Body of pancreas (tissue), 4 donors: ENCODE results near the gene DCXR. TPM values are rescaled to one million over a fixed set of nuclear protein-coding genes. Genes with fewer than 3 reads are reported as not detected.

Experiments used
- ATAC-seq: fragments of 150-250 bp; one replicate; pipeline ENCODE4 v1.9.1; 2016
- DNase-seq, 4 donors: peaks; one replicate each; pipeline ENCODE4 v3.0.0-alpha.2; 2019
- H3K27ac ChIP-seq, 4 donors: fragments of 200-600 bp; sonication (generic); 1 replicate in 3 of 4; 2 replicates in 1 of 4; pipeline versions ENCODE4 v1.5.1 to v1.6.1; 2016 to 2019; ENCODE audit warnings: mild to moderate bottlenecking in 1 of 4, mixed read lengths in 1 of 4, moderate library complexity in 1 of 4
- H3K27me3 ChIP-seq, 2 donors: fragments of 200-600 bp; sonication (generic); one replicate each; pipeline ENCODE4 v1.6.0; 2016; ENCODE audit warnings: mild to moderate bottlenecking in 1 of 2
- H3K36me3 ChIP-seq, 2 donors: fragments of 200-600 bp; sonication (generic); replicated peaks in 1 of 2; 2 replicates each; pipeline ENCODE4 v1.5.1; 2016; ENCODE audit warnings: low read depth in 2 of 2; ENCODE audit not compliant: insufficient read depth in 1 of 2
- H3K4me1 ChIP-seq: fragments of 200-600 bp; sonication (generic); one replicate; pipeline ENCODE4 v1.6.0; 2016
- H3K4me3 ChIP-seq, 2 donors: fragments of 200-600 bp; sonication (generic); 1 replicate in 1 of 2; 2 replicates in 1 of 2; pipeline ENCODE4 v1.5.1; 2016 to 2019
- H3K9me3 ChIP-seq, 3 donors: fragments of 200-600 bp; sonication (generic); 1 replicate in 2 of 3; 2 replicates in 1 of 3; pipeline ENCODE4 v1.5.1; 2016
- CTCF ChIP-seq, 7 experiments: fragments of 450-650 bp in 4 of 7; fragments of 200-600 bp in 3 of 7; sonication (generic) in 3 of 7; IDR thresholded peaks; one replicate each; pipeline ENCODE4 v1.5.1; 2016 to 2019; ENCODE audit warnings: antibody characterized with exemption in 7 of 7
- POLR2A ChIP-seq, 3 donors: fragments of 450-650 bp; IDR thresholded peaks; one replicate each; pipeline ENCODE4 v1.6.1; 2016; ENCODE audit warnings: antibody characterized with exemption in 3 of 3, mild to moderate bottlenecking in 2 of 3
- WGBS, 2 donors: methylation state at CpG; one replicate each; pipeline ENCODE4 v1.1.5; 2017; 5-methylcytosine and 5-hydroxymethylcytosine counted together
- intact Hi-C: fragments of 100-400 bp; cut with DNase I; formaldehyde crosslinking; loops from one replicate; pipeline ENCODE4 v1.15.1; 2023
- total RNA-seq, 2 donors: library from RNA; depleted of rRNA; stranded (reverse); fragments of >200 nt; gene quantifications; one replicate each; pipeline ENCODE4 v1.1.0, GENCODE V29; 2016

Gene DCXR
- total RNA-seq, 2 donors from 2014 or later = 82.2 to 205 TPM

DNA sequence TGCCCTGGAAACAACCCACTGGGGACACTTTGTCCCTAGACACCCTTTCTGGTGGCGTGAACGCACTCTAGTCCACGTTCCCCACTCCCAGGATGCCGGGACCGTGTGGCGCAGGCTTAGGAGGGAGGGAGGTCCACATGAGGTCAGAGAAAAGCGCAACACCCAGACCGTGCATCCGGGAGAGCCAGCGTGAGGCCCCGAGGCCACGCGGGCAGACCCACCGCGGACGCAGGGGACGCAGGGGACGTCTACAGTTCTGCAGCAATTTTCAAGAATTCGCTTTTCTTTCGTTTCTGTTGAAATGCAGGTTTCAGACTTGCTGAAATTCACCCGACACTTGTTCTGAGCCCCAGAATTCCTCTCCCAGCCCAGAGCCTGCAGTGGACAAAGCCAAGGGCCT lies 9.4 kb upstream of the DCXR start:
- TF ChIP-seq CTCF (IDR thresholded peaks at IDR 0.05) (no peak), POLR2A (IDR thresholded peaks at IDR 0.05) (no peak)
- WGBS, 2 donors = 92 to 95% methylated on average over 21 of the region's 21 CpGs
- no peak for ATAC-seq
- H3K4me1 ChIP-seq = peaks cover 20% of the 10 kb centered on the region
- H3K27ac ChIP-seq = no peak overlapping the region
- no peaks in the 10 kb centered on the region for H3K27me3 ChIP-seq
- intact Hi-C loops = no loop called here
- H3K9me3 ChIP-seq = no peaks in the 10 kb centered on the region
- DNase-seq = no peak
- no peaks in the 10 kb centered on the region for H3K36me3 ChIP-seq
- no peak overlapping the region for H3K4me3 ChIP-seq

- H3K4me3 ChIP-seq = no peak overlapping the region
- no peak for DNase-seq
- ATAC-seq = no peak
These were observed 8.5 kb upstream of the DCXR start for GRCh38 chr17:82045936-82046484.

DNA sequence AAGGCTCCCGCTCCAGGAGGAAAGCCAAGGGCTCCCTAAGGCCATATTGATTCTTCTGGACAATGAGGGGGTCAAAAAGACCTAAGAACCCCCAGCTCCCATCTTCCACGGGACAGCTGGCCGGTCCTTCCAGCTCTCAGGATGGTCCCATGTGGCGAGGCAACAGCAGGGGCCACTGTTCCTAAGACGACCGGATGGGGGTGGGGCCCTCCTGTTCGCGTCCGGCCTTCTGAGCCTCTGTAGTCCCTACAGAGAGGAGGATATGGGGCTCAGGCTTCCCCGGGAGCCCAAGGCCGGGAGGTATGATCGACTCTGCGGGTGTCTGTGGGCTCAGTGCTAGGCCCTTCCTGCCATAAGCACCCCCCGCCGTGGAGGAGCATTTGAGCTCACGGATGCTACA lies 6.0 kb upstream of the DCXR start:
- WGBS, 2 donors = 74 to 80% methylated on average over 6 to 16 of the region's 16 CpGs
- intact Hi-C loops = no loop called here
- H3K27me3 ChIP-seq = no peaks in the 10 kb centered on the region
- H3K9me3 ChIP-seq = no peaks in the 10 kb centered on the region
- no peak for ATAC-seq
- no peak overlapping the region for H3K27ac ChIP-seq
- no peak for DNase-seq
- peaks cover 10% of the 10 kb centered on the region for H3K4me1 ChIP-seq
- H3K4me3 ChIP-seq = no peak overlapping the region
- H3K36me3 ChIP-seq = no peaks in the 10 kb centered on the region
- TF ChIP-seq CTCF (IDR thresholded peaks at IDR 0.05) = no peak

More at GRCh38 chr17:82045936-82046484, 8.5 kb upstream of the DCXR start:
- Histone ChIP-seq H3K27ac (no peak overlapping the region), H3K27me3 (no peaks in the 10 kb centered on the region), H3K36me3 (no peaks in the 10 kb centered on the region), H3K4me1 (peaks cover 20% of the 10 kb centered on the region), H3K9me3 (no peaks in the 10 kb centered on the region)
- TF ChIP-seq CTCF (IDR thresholded peaks at IDR 0.05) = no peak
- WGBS, 2 donors = 76% methylated on average over 8 to 14 of the region's 14 CpGs
- intact Hi-C loops = no loop called here

GRCh38 chr17:82042649-82043048 lies 5.2 kb upstream of the DCXR start:
- 77 to 83% methylated on average over 3 to 9 of the region's 9 CpGs for WGBS, 2 donors
- no peaks in the 10 kb centered on the region for H3K27me3 ChIP-seq
- H3K36me3 ChIP-seq = no peaks in the 10 kb centered on the region
- ATAC-seq (no peak), DNase-seq (no peak)
- H3K9me3 ChIP-seq = no peaks in the 10 kb centered on the region
- H3K27ac ChIP-seq = no peak overlapping the region
- intact Hi-C loops = no loop called here
- H3K4me1 ChIP-seq = peaks cover 15% of the 10 kb centered on the region
- H3K4me3 ChIP-seq = no peak overlapping the region
- TF ChIP-seq CTCF (IDR thresholded peaks at IDR 0.05) = no peak
- no peak for TF ChIP-seq POLR2A (IDR thresholded peaks at IDR 0.05)

DNA sequence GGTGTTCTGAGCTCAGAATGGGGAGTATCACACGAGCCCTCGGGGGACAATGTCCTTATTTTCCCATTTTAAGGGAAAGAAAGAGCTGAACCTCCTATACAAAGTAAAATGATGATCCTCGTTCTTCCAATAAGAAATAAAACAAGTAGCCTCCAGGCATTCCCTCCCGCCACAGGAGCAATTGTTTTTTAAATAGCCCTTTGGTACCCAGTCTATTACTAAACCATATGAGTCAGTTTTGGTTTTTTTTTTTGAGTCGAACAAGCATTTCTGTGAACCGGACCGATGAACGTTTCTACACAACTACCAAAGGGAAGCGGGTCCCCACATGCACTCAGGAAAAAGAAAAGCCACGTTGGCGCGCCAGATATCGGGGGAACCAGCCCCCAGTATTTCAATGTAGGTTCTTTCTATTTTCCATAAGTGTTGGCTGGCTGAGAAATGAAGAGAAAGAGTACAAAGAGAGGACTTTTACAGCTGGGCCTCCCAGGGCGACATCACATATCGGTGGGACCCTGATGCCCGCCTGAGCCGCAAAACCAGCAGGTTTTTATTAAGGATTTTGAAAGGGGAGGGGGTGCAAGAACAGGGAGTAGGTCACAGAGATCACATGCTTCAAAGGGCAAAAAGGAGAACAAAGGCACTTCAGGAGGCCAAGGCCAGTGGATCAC lies 3.8 kb upstream of the DCXR start:
- DNase-seq = no peak
- intact Hi-C loops = no loop called here
- WGBS, 2 donors = 85 to 88% methylated on average over 17 of the region's 17 CpGs

More for the DNA sequence above, 3.8 kb upstream of the DCXR start:
- Histone ChIP-seq H3K27ac (no peak overlapping the region), H3K36me3 (no peaks in the 10 kb centered on the region), H3K4me3 (no peak overlapping the region), H3K9me3 (no peaks in the 10 kb centered on the region), H3K27me3 (no peaks in the 10 kb centered on the region), H3K4me1 (peaks cover 23% of the 10 kb centered on the region)
- no peak for ATAC-seq
- TF ChIP-seq POLR2A (IDR thresholded peaks at IDR 0.05) = no peak
- TF ChIP-seq CTCF (IDR thresholded peaks at IDR 0.05) = no peak
